OCI-LY3 (cell line): ENCODE measurements around the gene LHX4.

Source experiments
- CTCF ChIP-seq: fragments of 200-600, 300-600 bp; sonication (generic); IDR thresholded peaks from 2 replicates; pipeline ENCODE4 v1.5.1; 2014; ENCODE audit warnings: antibody characterized with exemption, low read length, low read depth
- EZH2phosphoT487 ChIP-seq: fragments of 200-600 bp; shearing (Covaris generic); IDR thresholded peaks from 2 replicates; pipeline ENCODE4 v1.6.1; 2018; ENCODE audit warnings: antibody characterized with exemption, mixed run types, low read depth

GRCh38 chr1:180198196-180198595 is 31.9 kb upstream of the LHX4 start:
- TF ChIP-seq CTCF (no peak), EZH2phosphoT487 (no peak)
